ENCODE data around the gene STH.

STH gene

GRCh38 chr17:45985447-45985846 is 13.6 kb upstream of the STH start:
- DNase-seq (ENCODE audit: low read depth in 2 of 2), result no peak

- no peak for DNase-seq (ENCODE audit: low read depth in 2 of 2)
These were observed 13.0 kb upstream of the STH start for GRCh38 chr17:45986056-45986455.

GRCh38 chr17:45987706-45988105 is 11.3 kb upstream of the STH start:
- no peak for DNase-seq (ENCODE audit: low read depth in 2 of 2)

- no peak for DNase-seq (ENCODE audit: low read depth in 2 of 2)
These were observed 9.3 kb upstream of the STH start for GRCh38 chr17:45989759-45990158.

- no peak for DNase-seq (ENCODE audit: low read depth in 2 of 2)
These were observed 8.2 kb upstream of the STH start for GRCh38 chr17:45990886-45991285.

GRCh38 chr17:45991341-45991740 is 7.7 kb upstream of the STH start:
- DNase-seq (ENCODE audit: low read depth in 2 of 2), result no peak

GRCh38 chr17:45992175-45992574 is 6.9 kb upstream of the STH start:
- DNase-seq (ENCODE audit: low read depth in 2 of 2), result no peak

GRCh38 chr17:45992904-45993303 is 6.1 kb upstream of the STH start:
- DNase-seq (ENCODE audit: low read depth in 2 of 2), result no peak

- no peak for DNase-seq (ENCODE audit: low read depth in 2 of 2)
These were observed 5.0 kb upstream of the STH start for GRCh38 chr17:45993962-45994627.

- DNase-seq (ENCODE audit: low read depth in 2 of 2), result no peak
These were observed 4.1 kb upstream of the STH start for GRCh38 chr17:45994987-45995386.

- no peak for DNase-seq (ENCODE audit: low read depth in 2 of 2)
These were observed 3.3 kb upstream of the STH start for GRCh38 chr17:45995627-45996270.

- DNase-seq (ENCODE audit: low read depth in 2 of 2), result no peak
These were observed 2.6 kb upstream of the STH start for GRCh38 chr17:45996282-45996937.

GRCh38 chr17:45997166-45997565 is 1.9 kb upstream of the STH start:
- DNase-seq (ENCODE audit: low read depth in 2 of 2), result no peak

- DNase-seq (ENCODE audit: low read depth in 2 of 2), result no peak
These were observed 1.4 kb upstream of the STH start for GRCh38 chr17:45997624-45998023.

- no peak for DNase-seq (ENCODE audit: low read depth in 2 of 2)
These were observed 845 bp downstream of the STH start for GRCh38 chr17:45999900-46000290.

GRCh38 chr17:46000292-46000691 is 1.2 kb downstream of the STH start:
- no peak for DNase-seq (ENCODE audit: low read depth in 2 of 2)

GRCh38 chr17:46000757-46001156 is 1.7 kb downstream of the STH start:
- DNase-seq (ENCODE audit: low read depth in 2 of 2), result no peak

GRCh38 chr17:46001390-46002310 is 2.6 kb downstream of the STH start:
- DNase-seq (ENCODE audit: low read depth in 2 of 2), result no peak

GRCh38 chr17:46002311-46002972 is 3.4 kb downstream of the STH start:
- DNase-seq (ENCODE audit: low read depth in 2 of 2), result peak; percentile 56 to 58

GRCh38 chr17:46002973-46003316 is 3.9 kb downstream of the STH start:
- DNase-seq (ENCODE audit: low read depth in 2 of 2), result no peak

- DNase-seq (ENCODE audit: low read depth in 2 of 2), result no peak
These were observed 5.1 kb downstream of the STH start for GRCh38 chr17:46003907-46004748.
